GM20431 (cell line): Measurements from ENCODE around the gene NRL.
"Not testable (repeated sequence)": the region's sequence is repeated elsewhere in the genome, so short reads cannot be mapped to it uniquely, and the experiment has no call there.

ENCODE experiments used
- in situ Hi-C: fragments of 300-500 bp; cut with MseI, MboI; formaldehyde crosslinking; loops from one replicate; pipeline ENCODE4 v1.15.0; 2020; ENCODE audit warnings: low sequenced_read_pairs; ENCODE audit not compliant: unreplicated experiment

The NRL gene

GRCh38 chr14:24036169-24036962 is 78.4 kb downstream of the NRL start:
- in situ Hi-C loops = no loop called here

GRCh38 chr14:24035769-24036168 is 79.0 kb downstream of the NRL start:
- in situ Hi-C loops = not testable (repeated sequence)

- in situ Hi-C loops = no loop called here
Observed at GRCh38 chr14:24032727-24033418, 81.9 kb downstream of the NRL start.

- in situ Hi-C loops = not testable (repeated sequence)
Observed at GRCh38 chr14:24031331-24031730, 83.4 kb downstream of the NRL start.

GRCh38 chr14:24029687-24030086 is 85.1 kb downstream of the NRL start:
- in situ Hi-C loops = not testable (repeated sequence)
